Embryonic facial prominence (tissue), 1 donor: ENCODE results near the gene CASP8.

Source experiments
- DNase-seq: peaks from one replicate; pipeline ENCODE4 v3.0.0-alpha.2; 2016; ENCODE audit errors: extremely low spot score

CASP8 gene

GRCh38 chr2:201242571-201243277, 17.6 kb upstream of the CASP8 start:
- no peak for DNase-seq

- DNase-seq = no peak
These were observed 15.5 kb upstream of the CASP8 start for GRCh38 chr2:201244829-201245228.

- no peak for DNase-seq
These were observed 14.1 kb upstream of the CASP8 start for GRCh38 chr2:201246280-201246679.

GRCh38 chr2:201248288-201248844, 12.0 kb upstream of the CASP8 start:
- no peak for DNase-seq

- no peak for DNase-seq
These were observed 10.4 kb upstream of the CASP8 start for GRCh38 chr2:201249889-201250288.

GRCh38 chr2:201250741-201251140, 9.6 kb upstream of the CASP8 start:
- no peak for DNase-seq

- no peak for DNase-seq
These were observed 6.1 kb upstream of the CASP8 start for GRCh38 chr2:201254081-201254730.

GRCh38 chr2:201255408-201256033, 4.8 kb upstream of the CASP8 start:
- DNase-seq = no peak

- no peak for DNase-seq
These were observed 4.3 kb upstream of the CASP8 start for GRCh38 chr2:201256082-201256481.

GRCh38 chr2:201257381-201257955, 2.9 kb upstream of the CASP8 start:
- no peak for DNase-seq

GRCh38 chr2:201257956-201258665, 2.2 kb upstream of the CASP8 start:
- DNase-seq = peak; percentile 54

GRCh38 chr2:201258666-201259615, 1.4 kb upstream of the CASP8 start:
- DNase-seq = no peak

GRCh38 chr2:201261471-201261870, 1.1 kb downstream of the CASP8 start:
- no peak for DNase-seq

- DNase-seq = no peak
These were observed 1.6 kb downstream of the CASP8 start for GRCh38 chr2:201261906-201262305.

GRCh38 chr2:201262718-201263117, 2.4 kb downstream of the CASP8 start:
- no peak for DNase-seq

- DNase-seq = no peak
These were observed 3.4 kb downstream of the CASP8 start for GRCh38 chr2:201263779-201264178.

- DNase-seq = no peak
These were observed 4.3 kb downstream of the CASP8 start for GRCh38 chr2:201264472-201265173.

- no peak for DNase-seq
These were observed 6.3 kb downstream of the CASP8 start for GRCh38 chr2:201266629-201267028.

- no peak for DNase-seq
These were observed 7.1 kb downstream of the CASP8 start for GRCh38 chr2:201267278-201268030.
